HL-60/S4 (cell line): ENCODE results near the gene SLC8A3.

Experiments used
- in situ Hi-C: fragments of 300-500 bp; cut with MboI; formaldehyde crosslinking; loops from 2 replicates; pipeline ENCODE4 v1.14.3; 2022; ENCODE audit warnings: low sequenced_read_pairs

Gene SLC8A3

GRCh38 chr14:70177081-70177800 is 11.5 kb downstream of the SLC8A3 start:
- in situ Hi-C loops: no loop called here

- in situ Hi-C loops: no loop called here
Observed at GRCh38 chr14:70173569-70173968, 15.2 kb downstream of the SLC8A3 start.

DNA sequence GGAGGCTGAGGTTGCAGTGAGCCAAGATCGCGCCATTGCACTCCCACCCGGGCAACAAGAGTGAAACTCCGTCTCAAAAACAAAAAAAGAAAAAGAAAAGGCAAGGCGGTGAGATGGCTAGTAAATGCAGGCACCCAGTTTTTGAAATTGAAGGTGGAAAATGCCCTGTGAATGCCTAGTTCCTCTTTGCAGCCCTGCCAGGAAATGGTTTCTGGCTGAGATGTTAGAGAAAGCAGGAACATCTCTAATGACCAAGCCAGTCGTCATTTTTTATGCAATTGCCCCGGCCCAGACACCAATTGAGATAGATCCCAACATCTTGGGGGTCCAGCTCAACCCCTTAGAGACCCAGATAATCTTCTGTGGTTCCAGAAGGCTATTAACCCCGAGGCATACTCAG is 17.0 kb downstream of the SLC8A3 start:
- in situ Hi-C loops: no loop called here

GRCh38 chr14:70170976-70171375 is 17.8 kb downstream of the SLC8A3 start:
- in situ Hi-C loops: no loop called here

DNA sequence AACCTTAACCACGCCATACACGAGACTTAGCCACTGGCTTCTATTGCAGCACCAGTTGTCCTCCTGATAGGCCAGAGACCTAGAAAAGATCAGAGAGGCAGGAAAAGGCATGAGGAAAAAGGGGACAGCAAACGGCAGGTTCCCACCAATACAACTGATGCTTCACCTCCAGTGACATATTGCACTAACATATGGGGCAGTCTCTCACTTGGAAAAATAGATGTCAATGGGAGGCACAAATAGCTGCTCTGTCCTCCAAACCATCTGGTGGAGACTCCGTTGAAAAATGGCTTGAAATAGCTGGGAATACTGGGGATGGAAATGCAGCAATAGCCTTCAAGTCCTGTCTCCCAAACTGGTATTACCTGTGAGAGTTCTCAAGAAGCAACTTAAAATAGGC is 20.3 kb downstream of the SLC8A3 start:
- in situ Hi-C loops: no loop called here

GRCh38 chr14:70166530-70167203 is 22.1 kb downstream of the SLC8A3 start:
- in situ Hi-C loops: no loop called here

GRCh38 chr14:70162358-70162757 is 26.4 kb downstream of the SLC8A3 start:
- in situ Hi-C loops: no loop called here

DNA sequence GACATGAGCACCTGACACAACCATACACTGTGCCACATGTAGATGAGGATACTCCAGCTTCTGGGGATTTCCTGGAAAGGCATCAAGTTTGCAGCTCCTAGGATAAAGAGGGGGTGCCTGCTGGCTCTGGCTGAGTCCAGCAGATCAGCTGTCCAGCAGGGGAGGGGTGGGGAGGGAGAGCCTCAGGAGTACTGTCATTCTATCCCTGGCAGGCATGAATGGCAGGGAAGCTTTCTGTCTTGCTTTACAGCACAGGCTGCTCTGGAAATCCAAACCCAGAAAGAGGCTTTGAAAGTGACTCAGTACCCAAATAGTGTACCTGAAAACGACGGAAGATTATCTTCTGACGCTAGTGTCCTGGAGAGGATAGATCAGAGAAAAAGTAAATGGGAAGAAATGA is 32.2 kb downstream of the SLC8A3 start:
- in situ Hi-C loops: no loop called here

GRCh38 chr14:70152704-70153103 is 36.0 kb downstream of the SLC8A3 start:
- in situ Hi-C loops: no loop called here

- in situ Hi-C loops: no loop called here
Observed at GRCh38 chr14:70152081-70152480, 36.7 kb downstream of the SLC8A3 start.

DNA sequence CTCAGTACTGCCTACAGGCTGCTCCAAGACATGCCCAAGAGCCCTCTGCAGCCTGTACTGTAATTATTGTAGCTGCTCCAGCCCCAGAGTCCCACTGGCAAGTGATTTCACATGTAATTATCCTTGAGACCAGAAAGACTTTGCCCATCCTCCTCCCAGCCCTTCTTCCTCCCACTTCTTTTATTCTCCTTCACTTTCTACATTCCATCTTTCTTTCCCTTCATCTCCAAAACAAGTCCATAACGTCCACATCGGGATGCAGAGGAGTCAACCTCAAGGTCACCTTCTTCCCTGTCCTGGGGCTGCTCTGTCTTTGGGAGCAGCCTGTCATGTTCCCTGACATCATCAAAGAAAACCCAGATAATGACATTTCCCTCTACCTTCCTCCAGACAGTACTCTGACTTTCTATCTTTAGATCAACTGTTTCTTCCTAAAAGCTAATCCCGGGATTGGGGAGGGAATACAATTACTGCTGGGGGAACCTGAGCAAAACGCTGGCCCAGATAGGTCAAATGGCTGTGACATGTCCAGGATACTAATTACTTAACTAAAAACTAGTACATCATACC is 39.1 kb downstream of the SLC8A3 start:
- in situ Hi-C loops: no loop called here

GRCh38 chr14:70148911-70149595 is 39.7 kb downstream of the SLC8A3 start:
- in situ Hi-C loops: no loop called here

DNA sequence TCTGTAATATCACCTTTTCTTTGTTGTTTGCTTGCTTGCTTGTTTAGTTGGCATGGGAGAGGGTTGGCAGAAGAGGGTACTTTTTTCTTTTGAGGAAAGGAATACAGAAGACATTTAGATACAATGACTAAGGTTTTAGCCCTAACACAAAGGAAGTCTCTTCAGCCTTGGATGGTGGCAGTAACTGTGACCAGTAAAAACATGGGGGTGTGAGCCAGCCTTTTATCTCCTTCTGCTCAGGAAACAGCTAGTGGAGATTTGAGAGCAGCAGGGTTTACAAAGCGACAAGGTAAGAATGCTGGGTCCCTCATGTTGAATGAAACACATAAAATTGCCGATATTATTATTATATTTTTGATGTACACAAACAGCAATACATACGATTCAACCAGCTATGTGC is 40.4 kb downstream of the SLC8A3 start:
- in situ Hi-C loops: no loop called here

- in situ Hi-C loops: no loop called here
Observed at GRCh38 chr14:70144046-70144445, 44.7 kb downstream of the SLC8A3 start.

DNA sequence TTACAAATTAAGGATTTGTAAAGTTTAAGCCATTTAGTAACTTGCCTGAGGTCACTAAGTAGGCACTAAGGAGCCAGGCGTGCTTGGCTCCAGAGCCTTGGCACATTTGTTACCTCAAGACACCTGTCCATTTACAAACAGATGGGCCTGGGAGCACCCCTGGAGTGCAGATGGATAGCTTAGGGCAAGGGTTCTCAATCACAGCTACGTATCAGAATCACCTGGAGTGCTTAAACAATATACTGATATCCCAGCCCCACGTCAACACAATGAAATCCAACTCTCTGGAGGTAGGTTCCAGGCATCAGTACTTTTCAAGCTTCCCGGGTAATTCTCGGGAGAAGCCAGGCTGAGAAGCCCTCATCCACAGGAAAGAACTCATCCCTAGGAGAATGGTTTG is 45.4 kb downstream of the SLC8A3 start:
- in situ Hi-C loops: no loop called here

DNA sequence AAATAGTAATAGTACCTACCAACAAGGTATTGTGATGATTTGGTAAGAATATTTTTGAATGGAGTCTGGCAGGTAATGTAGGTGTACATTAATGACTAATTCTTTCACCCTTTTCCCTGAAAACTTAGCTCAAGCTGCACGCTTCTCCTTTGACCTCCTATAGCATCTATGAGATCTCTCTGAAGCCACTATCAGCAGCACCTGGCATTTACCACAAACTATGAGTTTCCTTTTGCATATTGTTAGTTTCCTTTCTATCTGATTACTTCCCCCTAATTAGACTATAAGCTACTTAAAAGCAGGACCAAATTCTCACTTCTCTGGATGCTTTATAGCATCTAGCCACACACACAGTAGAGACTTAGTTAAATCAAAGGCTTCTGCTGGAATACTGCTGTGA is 48.1 kb downstream of the SLC8A3 start:
- in situ Hi-C loops: no loop called here

DNA sequence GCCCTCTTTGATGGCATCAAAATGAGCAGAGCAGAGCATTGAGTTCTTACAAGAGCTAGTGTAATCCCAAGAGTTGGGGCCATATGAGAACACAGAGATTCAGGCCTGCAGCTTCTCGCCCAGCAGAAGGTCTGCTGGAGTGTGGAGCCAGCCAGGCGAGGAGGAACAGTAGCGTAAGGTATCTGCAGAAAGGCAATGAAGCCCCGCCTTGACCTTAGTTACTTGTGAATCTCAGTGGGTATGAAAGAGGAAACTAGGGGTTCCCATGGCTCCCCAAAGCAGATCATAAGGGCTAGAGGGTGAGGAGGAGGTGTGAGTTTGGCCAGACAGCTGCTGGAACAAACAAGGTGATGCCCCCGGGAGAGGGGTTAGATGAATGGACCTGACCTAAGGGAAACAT is 49.4 kb downstream of the SLC8A3 start:
- in situ Hi-C loops: no loop called here

GRCh38 chr14:70137788-70138187 is 51.0 kb downstream of the SLC8A3 start:
- in situ Hi-C loops: no loop called here

DNA sequence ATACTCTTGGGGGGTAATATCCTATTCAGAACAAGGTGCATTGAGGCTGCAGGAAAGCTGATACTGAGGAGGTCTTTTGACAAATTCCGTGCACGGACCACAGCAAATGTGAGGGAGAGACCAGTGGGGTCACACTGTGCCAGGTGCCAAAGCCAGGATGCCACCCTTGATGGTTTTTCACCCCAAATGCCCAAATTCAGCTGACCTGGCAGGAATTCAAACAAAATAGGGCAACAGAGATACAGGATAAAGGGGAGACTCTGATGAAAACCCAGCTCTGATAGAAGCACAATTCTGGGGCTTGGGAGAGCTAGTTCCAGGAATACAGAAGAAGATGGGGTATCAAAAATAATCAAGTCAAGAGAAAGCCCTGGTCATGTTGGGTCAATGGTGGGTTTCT is 55.3 kb downstream of the SLC8A3 start:
- in situ Hi-C loops: no loop called here

DNA sequence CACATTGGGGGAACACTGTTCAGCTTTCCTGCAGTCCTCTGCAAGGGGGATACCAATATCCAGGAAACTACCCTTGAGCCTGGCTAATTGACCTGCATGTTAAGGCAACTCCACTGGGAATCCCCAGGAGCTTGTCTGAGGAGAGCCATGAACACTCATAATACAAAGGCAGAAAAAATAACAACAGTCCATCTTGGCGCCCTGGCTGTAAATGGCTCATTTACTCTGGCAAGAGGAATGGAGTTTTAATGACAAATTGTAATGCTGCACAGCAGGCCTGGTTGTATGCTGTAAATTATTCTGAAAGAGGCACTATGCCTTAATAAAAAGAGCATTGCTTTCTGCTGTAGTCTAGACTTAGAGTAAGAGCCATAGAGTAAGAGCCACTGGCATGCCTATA is 58.3 kb downstream of the SLC8A3 start:
- in situ Hi-C loops: no loop called here

- in situ Hi-C loops: no loop called here
Observed at GRCh38 chr14:70127186-70127585, 61.6 kb downstream of the SLC8A3 start.

DNA sequence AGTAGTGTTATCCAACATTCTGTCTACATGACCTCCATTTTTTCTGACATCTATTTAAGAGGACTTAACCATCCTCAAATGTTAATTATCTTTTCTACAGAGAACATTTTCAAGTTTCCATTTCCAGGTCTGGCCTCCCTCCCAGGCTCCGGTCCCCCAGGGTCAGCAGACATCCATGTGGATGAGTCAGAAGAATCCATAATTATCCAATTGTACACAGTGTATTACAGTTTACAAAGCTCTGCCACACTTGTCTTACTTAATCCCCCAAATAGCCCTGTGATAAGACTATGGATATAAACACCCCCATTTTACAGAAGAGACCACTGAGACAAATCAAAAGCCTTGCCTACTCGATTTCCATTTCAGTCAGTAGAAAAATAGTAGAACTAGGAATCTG is 65.0 kb downstream of the SLC8A3 start:
- in situ Hi-C loops: no loop called here
